ENCODE results near the gene CCNJ. TPM values are rescaled to one million over a fixed set of nuclear protein-coding genes. Genes with fewer than 3 reads are reported as not detected.
A peak's percentile ranks its signal among the peaks of the same experiment; 100 is the strongest.

CCNJ gene
- total and polyA plus RNA-seq, 2 of the 13 experiments (the other 11 are each of a cell fraction or from before 2014, with no cell fraction given) = 14.1 to 21.5 TPM

DNA sequence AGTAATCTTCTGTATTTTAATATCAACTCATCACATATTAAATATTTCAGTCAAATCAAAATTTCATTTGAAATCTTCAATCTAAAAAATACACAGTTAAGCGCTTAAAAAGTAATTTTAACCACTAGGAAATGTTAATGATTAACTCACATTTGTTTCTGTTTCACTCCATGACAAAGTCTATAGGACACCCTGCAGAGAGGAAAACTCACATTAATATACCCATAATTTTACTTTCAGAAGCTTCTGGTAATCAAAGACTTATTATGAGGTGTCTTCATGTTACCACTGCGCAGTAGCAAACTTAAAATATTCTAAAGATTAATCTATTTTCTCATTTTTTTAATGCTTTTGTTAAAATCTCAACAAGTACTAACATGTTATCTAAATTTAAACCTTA, 45.7 kb downstream of the CCNJ start:
- FAIRE-seq (peak; percentile 47), ATAC-seq (0 out of 3 replicates have a peak, but pooled peaks have one; percentile 16), DNase-seq (ENCODE audit: low spot score) (peak; percentile 30)
- ChIA-PET POLR2A (interaction anchor here (0.8 to 3.3 kb wide), 14 partner anchors 9 to 140 kb away, joined by 3 to 325 read pairs (median 4); partner anchors contain the start of genes CCNJ and ZNF518A), CTCF (ENCODE audit: low intra/inter-chr PET ratio, low total read pairs) (no interaction called here)
- Histone ChIP-seq H3K9ac (ENCODE audit: insufficient read depth, low read depth, low read length) (peak overlapping the region; percentile 92), H2AFZ (ENCODE audit: low read length) (no peak overlapping the region), H3K36me3 (replicated peaks in 1 of 2; ENCODE audit: control insufficient read depth in 1 of 2, insufficient read depth in 2 of 2, low read length in 2 of 2) (no peaks in the 10 kb centered on the region), H3K27me3 (ENCODE audit: control insufficient read depth in 1 of 2, insufficient read depth in 2 of 2, low read length in 2 of 2) (no peaks in the 10 kb centered on the region; a peak in 1 of 5 replicates), H3K9me3 (ENCODE audit: low read length) (no peaks in the 10 kb centered on the region), H3K4me2 (ENCODE audit: low read depth, low read length) (peak overlapping the region; percentile 92), H4K20me1 (ENCODE audit: insufficient read depth, low read length) (no peaks in the 10 kb centered on the region), H3K4me1 (ENCODE audit: insufficient read depth, low read length) (peaks cover 53% of the 10 kb centered on the region), H3K79me2 (ENCODE audit: insufficient read depth, low read length) (no peaks in the 10 kb centered on the region), H3K27ac (ENCODE audit: extremely low read length, insufficient read depth, low read length) (peak overlapping the region; percentile 100), H3K4me3 (replicated peaks in 1 of 3; ENCODE audit: insufficient read depth in 1 of 3, low read depth in 2 of 3, low read length in 3 of 3) (peak overlapping the region; percentile 60 to 90 (median 88))
- BruUV-seq (replicated peaks) = no TSS peak
- intact Hi-C loops (cut with micrococcal nuclease; ENCODE audit: unreplicated experiment) (no loop called here), in situ Hi-C loops (cut with HindIII; ENCODE audit: extremely low pct_ligation_motif_present, low pct_unique_long_range_greater_than_20kb) (no loop called here)
- 1% methylated on average over 2 of the region's 2 CpGs for WGBS (ENCODE audit: low lambda C conversion rate)
- no peak for TF ChIP-seq SP140L (CRISPR knock-in tag; IDR thresholded peaks at IDR 0.05; ENCODE audit: borderline replicate concordance)
- no peak for TF ChIP-seq ZNF329 (CRISPR knock-in tag; IDR thresholded peaks at IDR 0.05; ENCODE audit: low read depth)
- TF ChIP-seq ZNF775 (CRISPR knock-in tag; IDR thresholded peaks at IDR 0.05; ENCODE audit: borderline replicate concordance) = no peak
- TF ChIP-seq HNRNPUL1 (IDR thresholded peaks at IDR 0.05; ENCODE audit: low read depth, low read length) = peak; percentile 82
- no peak for TF ChIP-seq ZBTB34 (CRISPR knock-in tag; IDR thresholded peaks at IDR 0.05)
- no peak for TF ChIP-seq ZKSCAN5 (CRISPR knock-in tag; IDR thresholded peaks at IDR 0.05)
- no peak for TF ChIP-seq ZNF629 (CRISPR knock-in tag; conservative IDR thresholded peaks at IDR 0.05)
- no peak for TF ChIP-seq HOXA9 (CRISPR knock-in tag; IDR thresholded peaks at IDR 0.05; ENCODE audit: borderline replicate concordance)
- TF ChIP-seq REL (CRISPR knock-in tag; conservative IDR thresholded peaks at IDR 0.05) = no peak
- no peak for TF ChIP-seq THYN1 (CRISPR knock-in tag; IDR thresholded peaks at IDR 0.05; ENCODE audit: borderline replicate concordance, low read depth)
- TF ChIP-seq KLF6 (CRISPR knock-in tag; IDR thresholded peaks at IDR 0.05) = 0 out of 2 replicates have a peak, but pooled peaks have one; percentile 3
- TF ChIP-seq, protein P1, sequence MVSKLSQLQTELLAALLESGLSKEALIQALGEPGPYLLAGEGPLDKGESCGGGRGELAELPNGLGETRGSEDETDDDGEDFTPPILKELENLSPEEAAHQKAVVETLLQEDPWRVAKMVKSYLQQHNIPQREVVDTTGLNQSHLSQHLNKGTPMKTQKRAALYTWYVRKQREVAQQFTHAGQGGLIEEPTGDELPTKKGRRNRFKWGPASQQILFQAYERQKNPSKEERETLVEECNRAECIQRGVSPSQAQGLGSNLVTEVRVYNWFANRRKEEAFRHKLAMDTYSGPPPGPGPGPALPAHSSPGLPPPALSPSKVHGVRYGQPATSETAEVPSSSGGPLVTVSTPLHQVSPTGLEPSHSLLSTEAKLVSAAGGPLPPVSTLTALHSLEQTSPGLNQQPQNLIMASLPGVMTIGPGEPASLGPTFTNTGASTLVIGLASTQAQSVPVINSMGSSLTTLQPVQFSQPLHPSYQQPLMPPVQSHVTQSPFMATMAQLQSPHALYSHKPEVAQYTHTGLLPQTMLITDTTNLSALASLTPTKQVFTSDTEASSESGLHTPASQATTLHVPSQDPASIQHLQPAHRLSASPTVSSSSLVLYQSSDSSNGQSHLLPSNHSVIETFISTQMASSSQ (IDR thresholded peaks at IDR 0.05; ENCODE audit: low read depth) = peak; percentile 58; the same call in 1 of the 2 replicates
- TF ChIP-seq, protein P1 (CRISPR knock-in tag; IDR thresholded peaks at IDR 0.05; ENCODE audit: borderline replicate concordance) = no peak
- no peak for TF ChIP-seq ZBTB37 (CRISPR knock-in tag; IDR thresholded peaks at IDR 0.05)
- TF ChIP-seq, protein P2, sequence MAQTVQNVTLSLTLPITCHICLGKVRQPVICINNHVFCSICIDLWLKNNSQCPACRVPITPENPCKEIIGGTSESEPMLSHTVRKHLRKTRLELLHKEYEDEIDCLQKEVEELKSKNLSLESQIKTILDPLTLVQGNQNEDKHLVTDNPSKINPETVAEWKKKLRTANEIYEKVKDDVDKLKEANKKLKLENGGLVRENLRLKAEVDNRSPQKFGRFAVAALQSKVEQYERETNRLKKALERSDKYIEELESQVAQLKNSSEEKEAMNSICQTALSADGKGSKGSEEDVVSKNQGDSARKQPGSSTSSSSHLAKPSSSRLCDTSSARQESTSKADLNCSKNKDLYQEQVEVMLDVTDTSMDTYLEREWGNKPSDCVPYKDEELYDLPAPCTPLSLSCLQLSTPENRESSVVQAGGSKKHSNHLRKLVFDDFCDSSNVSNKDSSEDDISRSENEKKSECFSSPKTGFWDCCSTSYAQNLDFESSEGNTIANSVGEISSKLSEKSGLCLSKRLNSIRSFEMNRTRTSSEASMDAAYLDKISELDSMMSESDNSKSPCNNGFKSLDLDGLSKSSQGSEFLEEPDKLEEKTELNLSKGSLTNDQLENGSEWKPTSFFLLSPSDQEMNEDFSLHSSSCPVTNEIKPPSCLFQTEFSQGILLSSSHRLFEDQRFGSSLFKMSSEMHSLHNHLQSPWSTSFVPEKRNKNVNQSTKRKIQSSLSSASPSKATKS (CRISPR knock-in tag; IDR thresholded peaks at IDR 0.05) = no peak

All from HepG2 (cell line).